ENCODE measurements around the gene RBM28.

Gene RBM28

GRCh38 chr7:128361411-128362379 lies 18.0 kb upstream of the RBM28 start, which contains the start of gene PRRT4:
Gene PRRT4 (minus strand): TSS chr7:128361690.
- H3K9me3 Mint-ChIP-seq = no peaks in the 10 kb centered on the region
- peak within 1 kb of the TSS; percentile 92 for H3K4me3 Mint-ChIP-seq
- H3K36me3 Mint-ChIP-seq = no peaks in the 10 kb centered on the region
- ATAC-seq = peak; percentile 65
- peaks cover 20% of the 10 kb centered on the region for H3K4me1 Mint-ChIP-seq
- peaks cover 83% of the 10 kb centered on the region for H3K27me3 Mint-ChIP-seq
- H3K27ac Mint-ChIP-seq = peak within 1 kb of the TSS; percentile 68

- Mint-ChIP-seq H3K4me1 (peaks cover 20% of the 10 kb centered on the region), H3K27ac (no peak overlapping the region)
These were observed 16.6 kb upstream of the RBM28 start for GRCh38 chr7:128360359-128360678.

GRCh38 chr7:128359939-128360338 lies 16.2 kb upstream of the RBM28 start:
- peaks cover 20% of the 10 kb centered on the region for H3K4me1 Mint-ChIP-seq
- no peak overlapping the region for H3K27ac Mint-ChIP-seq
- H3K36me3 Mint-ChIP-seq = no peaks in the 10 kb centered on the region
- no peaks in the 10 kb centered on the region for H3K9me3 Mint-ChIP-seq
- no peak for ATAC-seq
- peaks cover 66% of the 10 kb centered on the region for H3K27me3 Mint-ChIP-seq
- no peak overlapping the region for H3K4me3 Mint-ChIP-seq

More at GRCh38 chr7:128360359-128360678, 16.6 kb upstream of the RBM28 start:
- peaks cover 70% of the 10 kb centered on the region for H3K27me3 Mint-ChIP-seq
- H3K4me3 Mint-ChIP-seq = no peak overlapping the region
- H3K36me3 Mint-ChIP-seq = no peaks in the 10 kb centered on the region
- H3K9me3 Mint-ChIP-seq = no peaks in the 10 kb centered on the region
- no peak for ATAC-seq

GRCh38 chr7:128359336-128359735 lies 15.6 kb upstream of the RBM28 start:
- Mint-ChIP-seq H3K36me3 (no peaks in the 10 kb centered on the region), H3K4me3 (no peak overlapping the region), H3K4me1 (peaks cover 20% of the 10 kb centered on the region), H3K27me3 (peaks cover 63% of the 10 kb centered on the region), H3K9me3 (no peaks in the 10 kb centered on the region), H3K27ac (no peak overlapping the region)
- ATAC-seq = no peak

- Mint-ChIP-seq H3K4me3 (no peak overlapping the region), H3K9me3 (no peaks in the 10 kb centered on the region), H3K36me3 (no peaks in the 10 kb centered on the region), H3K27me3 (peaks cover 64% of the 10 kb centered on the region), H3K27ac (no peak overlapping the region), H3K4me1 (peaks cover 20% of the 10 kb centered on the region)
- no peak for ATAC-seq
These were observed 14.5 kb upstream of the RBM28 start for GRCh38 chr7:128358233-128358632.

GRCh38 chr7:128357217-128357613 lies 13.5 kb upstream of the RBM28 start:
- no peak for ATAC-seq
- Mint-ChIP-seq H3K36me3 (no peaks in the 10 kb centered on the region), H3K27me3 (peaks cover 63% of the 10 kb centered on the region), H3K27ac (no peak overlapping the region), H3K4me1 (peaks cover 16% of the 10 kb centered on the region), H3K4me3 (no peak overlapping the region), H3K9me3 (no peaks in the 10 kb centered on the region)

GRCh38 chr7:128356546-128357216 lies 13.0 kb upstream of the RBM28 start:
- H3K9me3 Mint-ChIP-seq = no peaks in the 10 kb centered on the region
- peaks cover 58% of the 10 kb centered on the region for H3K27me3 Mint-ChIP-seq

GRCh38 chr7:128353610-128354009 lies 9.9 kb upstream of the RBM28 start:
- H3K27me3 Mint-ChIP-seq = peaks cover 45% of the 10 kb centered on the region
- H3K27ac Mint-ChIP-seq = no peak overlapping the region
- H3K4me3 Mint-ChIP-seq = no peak overlapping the region
- H3K4me1 Mint-ChIP-seq = no peaks in the 10 kb centered on the region
- no peaks in the 10 kb centered on the region for H3K9me3 Mint-ChIP-seq
- H3K36me3 Mint-ChIP-seq = no peaks in the 10 kb centered on the region
- ATAC-seq = no peak

More at GRCh38 chr7:128356546-128357216, 13.0 kb upstream of the RBM28 start:
- H3K27ac Mint-ChIP-seq = no peak overlapping the region
- H3K36me3 Mint-ChIP-seq = no peaks in the 10 kb centered on the region
- ATAC-seq = no peak
- peaks cover 11% of the 10 kb centered on the region for H3K4me1 Mint-ChIP-seq
- no peak overlapping the region for H3K4me3 Mint-ChIP-seq

GRCh38 chr7:128353189-128353588 lies 9.5 kb upstream of the RBM28 start:
- Mint-ChIP-seq H3K4me1 (no peaks in the 10 kb centered on the region), H3K27me3 (peaks cover 46% of the 10 kb centered on the region), H3K27ac (no peak overlapping the region), H3K9me3 (no peaks in the 10 kb centered on the region), H3K36me3 (no peaks in the 10 kb centered on the region), H3K4me3 (no peak overlapping the region)
- no peak for ATAC-seq

- Mint-ChIP-seq H3K4me1 (no peaks in the 10 kb centered on the region), H3K27me3 (peaks cover 46% of the 10 kb centered on the region), H3K36me3 (no peaks in the 10 kb centered on the region), H3K27ac (no peak overlapping the region), H3K9me3 (no peaks in the 10 kb centered on the region), H3K4me3 (peak overlapping the region; percentile 59)
- no peak for ATAC-seq
These were observed 8.9 kb upstream of the RBM28 start for GRCh38 chr7:128352636-128353035.

- ATAC-seq = peak; percentile 18
- peaks cover 46% of the 10 kb centered on the region for H3K27me3 Mint-ChIP-seq
- no peaks in the 10 kb centered on the region for H3K9me3 Mint-ChIP-seq
- H3K27ac Mint-ChIP-seq = no peak overlapping the region
- no peaks in the 10 kb centered on the region for H3K4me1 Mint-ChIP-seq
- H3K4me3 Mint-ChIP-seq = no peak overlapping the region
- H3K36me3 Mint-ChIP-seq = no peaks in the 10 kb centered on the region
These were observed 8.4 kb upstream of the RBM28 start for GRCh38 chr7:128352153-128352537.

GRCh38 chr7:128351296-128352152 lies 7.8 kb upstream of the RBM28 start:
- no peaks in the 10 kb centered on the region for H3K4me1 Mint-ChIP-seq
- peaks cover 46% of the 10 kb centered on the region for H3K27me3 Mint-ChIP-seq
- H3K4me3 Mint-ChIP-seq = no peak overlapping the region
- H3K36me3 Mint-ChIP-seq = no peaks in the 10 kb centered on the region
- H3K9me3 Mint-ChIP-seq = no peaks in the 10 kb centered on the region
- ATAC-seq = peak; percentile 39
- no peak overlapping the region for H3K27ac Mint-ChIP-seq

GRCh38 chr7:128350708-128351295 lies 7.1 kb upstream of the RBM28 start:
- no peaks in the 10 kb centered on the region for H3K4me1 Mint-ChIP-seq
- no peak overlapping the region for H3K27ac Mint-ChIP-seq
- H3K4me3 Mint-ChIP-seq = no peak overlapping the region

GRCh38 chr7:128349466-128349825 lies 5.7 kb upstream of the RBM28 start:
- no peak overlapping the region for H3K4me3 Mint-ChIP-seq
- no peak for ATAC-seq
- H3K27ac Mint-ChIP-seq = no peak overlapping the region
- no peaks in the 10 kb centered on the region for H3K4me1 Mint-ChIP-seq
- H3K9me3 Mint-ChIP-seq = no peaks in the 10 kb centered on the region
- H3K27me3 Mint-ChIP-seq = peaks cover 43% of the 10 kb centered on the region
- H3K36me3 Mint-ChIP-seq = no peaks in the 10 kb centered on the region

More at GRCh38 chr7:128350708-128351295, 7.1 kb upstream of the RBM28 start:
- Mint-ChIP-seq H3K36me3 (no peaks in the 10 kb centered on the region), H3K9me3 (no peaks in the 10 kb centered on the region), H3K27me3 (peaks cover 46% of the 10 kb centered on the region)
- no peak for ATAC-seq

GRCh38 chr7:128347647-128348097 lies 4.0 kb upstream of the RBM28 start:
- Mint-ChIP-seq H3K27ac (no peak overlapping the region), H3K36me3 (no peaks in the 10 kb centered on the region), H3K4me1 (peaks cover 5% of the 10 kb centered on the region), H3K4me3 (no peak overlapping the region), H3K27me3 (peaks cover 26% of the 10 kb centered on the region), H3K9me3 (no peaks in the 10 kb centered on the region)
- no peak for ATAC-seq
